H1 (cell line): ENCODE data around the gene TFCP2L1. TPM values are rescaled to one million over a fixed set of nuclear protein-coding genes. Genes with fewer than 3 reads are reported as not detected.

Source experiments
- CTCF ChIA-PET: fragments of 300-600 bp; sonication (Branson Sonifier 250); formaldehyde crosslinking; loops from one replicate; lab custom pipeline; 2021; ENCODE audit not compliant: partially characterized antibody; lab: Charles Lee
- POLR2A ChIA-PET: fragments of 300-600 bp; sonication (Branson Sonifier 250); formaldehyde crosslinking; loops from one replicate; lab custom pipeline; 2021; ENCODE audit warnings: inconsistent platforms; ENCODE audit not compliant: partially characterized antibody; lab: Charles Lee
- DNase-seq, 2 experiments: peaks; one replicate each; pipeline versions ENCODE4 v3.0.0 to v3.0.0-alpha.2; 2010 to 2022; ENCODE audit warnings: low spot score in 2 of 2, low read depth in 1 of 2, mixed read lengths in 1 of 2
- FAIRE-seq: peaks from 2 replicates; lab custom pipeline; 2011; peaks lifted over from hg19 to GRCh38; lab: Jason Lieb, UNC
- H2AFZ ChIP-seq: 2 replicates; pipeline ENCODE4 v1.8.1; 2012; ENCODE audit warnings: low read length, inconsistent platforms
- H2AK5ac ChIP-seq: 2 replicates; pipeline ENCODE4 v1.6.1; 2013; ENCODE audit warnings: low read depth, low read length
- H2BK120ac ChIP-seq: replicated peaks from 2 replicates; pipeline ENCODE3; 2013; ENCODE audit warnings: low read depth, low read length, inconsistent platforms
- H2BK12ac ChIP-seq: 2 replicates; pipeline ENCODE4 v1.6.1; 2013; ENCODE audit warnings: low read depth, low read length
- H2BK15ac ChIP-seq: 2 replicates; pipeline ENCODE4 v1.6.1; 2013; ENCODE audit warnings: low read length
- H2BK20ac ChIP-seq: 2 replicates; pipeline ENCODE4 v1.6.1; 2013; ENCODE audit warnings: low read length
- H2BK5ac ChIP-seq: 2 replicates; pipeline ENCODE4 v1.6.1; 2013; ENCODE audit warnings: low read depth, low read length
- H3K14ac ChIP-seq: 2 replicates; pipeline ENCODE4 v1.6.1; 2013; ENCODE audit warnings: inconsistent platforms; ENCODE audit not compliant: insufficient read length
- H3K18ac ChIP-seq: 2 replicates; pipeline ENCODE4 v1.6.1; 2013; ENCODE audit warnings: low read length; ENCODE audit errors: extremely low read depth
- H3K23ac ChIP-seq: 2 replicates; pipeline ENCODE4 v1.6.1; 2013; ENCODE audit warnings: inconsistent platforms; ENCODE audit not compliant: insufficient read length
- H3K23me2 ChIP-seq: 2 replicates; pipeline ENCODE4 v1.6.1; 2013; ENCODE audit warnings: low read depth, low read length
- H3K27ac ChIP-seq: 2 replicates; pipeline ENCODE4 v1.6.1; 2011; ENCODE audit warnings: low read depth, low read length, inconsistent platforms
- H3K27me3 ChIP-seq, 4 experiments: replicated peaks in 1 of 4; 1 replicate in 1 of 4; 2 replicates in 3 of 4; pipeline versions ENCODE4 v1.6.1 to v1.8.1; 2011 to 2013; ENCODE audit warnings: low read length in 3 of 4, mild to moderate bottlenecking in 3 of 4, inconsistent platforms in 2 of 4, mixed read lengths in 2 of 4, moderate library complexity in 1 of 4; ENCODE audit not compliant: control insufficient read depth in 3 of 4, insufficient read depth in 3 of 4; ENCODE audit errors: extremely low read depth in 1 of 4
- H3K36me3 ChIP-seq, 4 experiments: 2 replicates each; pipeline versions ENCODE4 v1.6.1 to v1.8.1; 2011 to 2013; ENCODE audit warnings: mild to moderate bottlenecking in 4 of 4, low read length in 3 of 4, moderate library complexity in 2 of 4, control low read depth in 1 of 4, inconsistent platforms in 1 of 4; ENCODE audit not compliant: insufficient read depth in 4 of 4, control insufficient read depth in 2 of 4
- H3K4ac ChIP-seq: replicated peaks from 2 replicates; pipeline ENCODE3; 2013; ENCODE audit warnings: low read length, low read depth, mixed read lengths, inconsistent platforms; ENCODE audit not compliant: insufficient read length
- H3K4me1 ChIP-seq, 4 experiments: replicated peaks in 1 of 4; 1 replicate in 1 of 4; 2 replicates in 3 of 4; pipeline versions ENCODE4 v1.6.1 to v1.8.1; 2011 to 2013; ENCODE audit warnings: low read length in 3 of 4, inconsistent platforms in 2 of 4, mixed read lengths in 1 of 4; ENCODE audit not compliant: insufficient read depth in 4 of 4, control insufficient read depth in 3 of 4
- H3K4me2 ChIP-seq, 2 experiments: 2 replicates each; pipeline versions ENCODE4 v1.6.1 to v1.8.1; 2011 to 2013; ENCODE audit warnings: low read depth in 2 of 2, low read length in 2 of 2, control low read depth in 1 of 2, inconsistent platforms in 1 of 2, mild to moderate bottlenecking in 1 of 2; ENCODE audit not compliant: insufficient read depth in 1 of 2
- H3K4me3 ChIP-seq, 4 experiments: fragments of 200-600, 300-600 bp in 1 of 4; sonication (generic), shearing (Covaris generic), sonication (Bioruptor Twin) in 1 of 4; 2 replicates each; pipeline versions ENCODE4 v1.5.1 to v1.8.1; 2011 to 2016; ENCODE audit warnings: low read length in 4 of 4, low read depth in 3 of 4, control low read depth in 2 of 4, inconsistent platforms in 2 of 4, mild to moderate bottlenecking in 2 of 4, mixed read lengths in 1 of 4, moderate library complexity in 1 of 4; ENCODE audit not compliant: insufficient read depth in 2 of 4; ENCODE audit errors: extremely low read depth in 1 of 4
- H3K56ac ChIP-seq: replicated peaks from 2 replicates; pipeline ENCODE3; 2013; ENCODE audit warnings: low read depth, mild to moderate bottlenecking, mixed read lengths, low read length, inconsistent platforms; ENCODE audit not compliant: insufficient read length
- H3K79me1 ChIP-seq: 2 replicates; pipeline ENCODE4 v1.6.1; 2013; ENCODE audit warnings: low read depth, low read length, control low read depth
- H3K79me2 ChIP-seq, 2 experiments: 2 replicates each; pipeline versions ENCODE4 v1.6.1 to v1.8.1; 2012 to 2013; ENCODE audit warnings: low read length in 2 of 2, mild to moderate bottlenecking in 2 of 2, inconsistent platforms in 1 of 2; ENCODE audit not compliant: insufficient read depth in 2 of 2, control insufficient read depth in 1 of 2
- H3K9ac ChIP-seq, 4 experiments: replicated peaks in 1 of 4; 1 replicate in 1 of 4; 2 replicates in 3 of 4; pipeline versions ENCODE4 v1.6.1 to v1.8.1; 2011 to 2013; ENCODE audit warnings: low read depth in 3 of 4, low read length in 3 of 4, control low read depth in 2 of 4, mild to moderate bottlenecking in 2 of 4, moderate library complexity in 2 of 4, inconsistent platforms in 1 of 4; ENCODE audit errors: extremely low read depth in 1 of 4
- H3K9me3 ChIP-seq, 2 experiments: 2 replicates each; pipeline versions ENCODE4 v1.6.1 to v1.8.1; 2012 to 2013; ENCODE audit warnings: mild to moderate bottlenecking in 2 of 2, moderate library complexity in 2 of 2, control low read depth in 1 of 2, inconsistent platforms in 1 of 2, low read depth in 1 of 2, low read length in 1 of 2, mixed read lengths in 1 of 2; ENCODE audit not compliant: insufficient read depth in 2 of 2
- H4K20me1 ChIP-seq, 2 experiments: replicated peaks in 1 of 2; 2 replicates each; pipeline versions ENCODE3 to v1.8.1; 2011 to 2013; ENCODE audit warnings: inconsistent platforms in 2 of 2, low read length in 2 of 2, mild to moderate bottlenecking in 1 of 2; ENCODE audit not compliant: insufficient read depth in 2 of 2, control insufficient read depth in 1 of 2
- H4K5ac ChIP-seq: 2 replicates; pipeline ENCODE4 v1.6.1; 2013; ENCODE audit warnings: low read length, low read depth, mixed read lengths, inconsistent platforms; ENCODE audit not compliant: insufficient read length
- H4K8ac ChIP-seq: 2 replicates; pipeline ENCODE4 v1.8.0; 2013; ENCODE audit warnings: mild to moderate bottlenecking, moderate library complexity, low read length, inconsistent platforms; ENCODE audit not compliant: insufficient read depth; ENCODE audit errors: extremely low read depth
- H4K91ac ChIP-seq: replicated peaks from 2 replicates; pipeline ENCODE3; 2013; ENCODE audit warnings: low read length, mixed read lengths, inconsistent platforms; ENCODE audit not compliant: insufficient read length
- BACH1 ChIP-seq: IDR thresholded peaks from 2 replicates; pipeline ENCODE4 v1.6.1; 2012; ENCODE audit warnings: low read length, improper control_type of control experiment
- CEBPB ChIP-seq: IDR thresholded peaks from 2 replicates; pipeline ENCODE4 v1.6.1; 2012; ENCODE audit warnings: low read depth, low read length
- CHD1 ChIP-seq: IDR thresholded peaks from 2 replicates; pipeline ENCODE4 v1.6.1; 2012; ENCODE audit warnings: low read depth, low read length, improper control_type of control experiment
- CTBP2 ChIP-seq: IDR thresholded peaks from 2 replicates; pipeline ENCODE4 v1.7.0; 2011; ENCODE audit warnings: borderline replicate concordance, mild to moderate bottlenecking, moderate library complexity, mixed read lengths, low read length; ENCODE audit not compliant: insufficient read depth, insufficient read length
- GABPA ChIP-seq: IDR thresholded peaks from 2 replicates; pipeline ENCODE4 v1.6.1; 2011; ENCODE audit warnings: mild to moderate bottlenecking, low read length, moderate library complexity, borderline replicate concordance; ENCODE audit not compliant: insufficient read depth
- HDAC2 ChIP-seq, 2 experiments: fragments of 300-600 bp in 1 of 2; sonication (generic) in 1 of 2; IDR thresholded peaks; 2 replicates each; pipeline ENCODE4 v1.6.1; 2011 to 2012; ENCODE audit warnings: low read depth in 2 of 2, low read length in 2 of 2, mild to moderate bottlenecking in 2 of 2, moderate library complexity in 2 of 2, borderline replicate concordance in 1 of 2, inconsistent platforms in 1 of 2
- KDM4A ChIP-seq: IDR thresholded peaks from one replicate; pipeline ENCODE4 v1.7.1; 2012; ENCODE audit warnings: low read depth, mild to moderate bottlenecking, moderate library complexity, low read length, inconsistent platforms; ENCODE audit not compliant: severe bottlenecking
- KDM5A ChIP-seq: fragments of 200-600 bp; IDR thresholded peaks from 2 replicates; pipeline ENCODE4 v1.7.1; 2012; ENCODE audit warnings: mild to moderate bottlenecking, low read length, inconsistent platforms, mixed read lengths
- POLR2AphosphoS5 ChIP-seq: IDR thresholded peaks from 2 replicates; pipeline ENCODE4 v1.6.1; 2011; ENCODE audit warnings: low read depth, low read length
- RXRA ChIP-seq: IDR thresholded peaks from 2 replicates; pipeline ENCODE4 v1.6.1; 2011; ENCODE audit warnings: low read depth, mild to moderate bottlenecking, low read length, moderate library complexity; ENCODE audit not compliant: insufficient read depth
- SIX5 ChIP-seq: IDR thresholded peaks from 2 replicates; pipeline ENCODE4 v1.6.1; 2011; ENCODE audit warnings: mild to moderate bottlenecking, low read depth, low read length
- SP4 ChIP-seq: IDR thresholded peaks from 2 replicates; pipeline ENCODE4 v1.6.1; 2012; ENCODE audit warnings: low read length, inconsistent platforms
- WGBS, 2 experiments: shearing (Covaris generic) in 1 of 2; methylation state at CpG; one replicate each; pipeline versions ENCODE4 v1.1.6 to v1.1.7; 2013 to 2015; ENCODE audit warnings: low lambda C conversion rate in 2 of 2, mixed read lengths in 2 of 2, inconsistent platforms in 1 of 2, low coverage in 1 of 2, missing lambda C conversion rate in 1 of 2; ENCODE audit not compliant: insufficient replicate concordance in 2 of 2, insufficient coverage in 1 of 2, insufficient read length in 1 of 2; ENCODE audit errors: extremely low coverage in 1 of 2, missing lambda C conversion rate in 1 of 2; 5-methylcytosine and 5-hydroxymethylcytosine counted together
- polyA plus RNA-seq, 7 experiments: library from polyadenylated mRNA; depleted of rRNA in 3 of 7; stranded (reverse) in 5 of 7; unstranded in 2 of 7; fragments of >200 nt in 5 of 7; fragments of 200-250 nt in 2 of 7; gene quantifications; 1 replicate in 5 of 7; 2 replicates in 1 of 7; 4 replicates in 1 of 7; pipeline versions ENCODE4 v1.2.1 to v1.2.3, GENCODE V29; 2011 to 2013; ENCODE audit warnings: missing spikeins in 2 of 7, mixed read lengths in 2 of 7
- total RNA-seq: library from RNA; stranded (reverse); fragmentation: NEBNext Ultra II Directional; extraction: Animal tissue kit (Norgen Biotek cat#: 25700); gene quantifications from 2 replicates; pipeline ENCODE4 v1.2.1, GENCODE V29; 2021
- TF ChIP-seq, protein P1 (sequence below): IDR thresholded peaks from 2 replicates; pipeline ENCODE4 v1.6.1; 2012; ENCODE audit warnings: low read length, inconsistent platforms

The TFCP2L1 gene
- total and polyA plus RNA-seq, 2 of the 8 experiments (the other 6 are each of a cell fraction or from before 2014, with no cell fraction given): 1.5 to 3.8 TPM

DNA sequence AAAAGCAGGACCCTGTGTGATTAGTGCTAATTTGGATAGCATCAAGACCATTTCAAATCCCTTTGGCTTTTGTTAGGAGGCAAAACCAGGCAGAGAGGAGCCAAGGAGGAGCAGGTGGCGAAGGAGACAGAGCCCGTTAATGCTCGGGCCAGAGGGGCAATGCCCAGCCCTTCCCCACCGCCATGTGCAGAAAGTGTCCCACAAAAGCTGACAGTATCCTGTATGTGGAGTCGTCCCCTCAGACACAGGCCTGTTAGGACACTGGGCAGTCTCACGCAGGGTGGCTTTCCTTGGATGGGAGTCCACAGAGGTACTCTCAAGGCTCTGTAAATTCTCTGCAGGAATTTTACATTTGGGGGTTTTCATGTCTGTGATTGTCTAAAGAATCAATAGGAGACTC is 44.8 kb upstream of the TFCP2L1 start:
- H3K4me1 ChIP-seq: peaks cover 0 to 3% (median 1%) of the 10 kb centered on the region in 4 experiments; a peak in 2 of 7 replicates
- ChIA-PET CTCF (interaction anchor here (0.7 to 3.4 kb wide), 4 partner anchors 12 to 235 kb away, joined by 3 to 17 read pairs (median 4); no protein-coding TSS in a partner anchor), POLR2A (no interaction called here)
- H2AK5ac ChIP-seq: no peak overlapping the region
- no peaks in the 10 kb centered on the region for H3K79me1 ChIP-seq
- no peak overlapping the region for H2BK20ac ChIP-seq
- H4K8ac ChIP-seq: no peak overlapping the region
- no peaks in the 10 kb centered on the region for H3K27me3 ChIP-seq
- no peak overlapping the region for H4K91ac ChIP-seq
- H2AFZ ChIP-seq: no peak overlapping the region
- no peak overlapping the region for H3K56ac ChIP-seq
- H2BK12ac ChIP-seq: no peak overlapping the region
- H2BK5ac ChIP-seq: no peak overlapping the region
- no peaks in the 10 kb centered on the region for H3K23me2 ChIP-seq
- H3K23ac ChIP-seq: no peak overlapping the region
- no peak overlapping the region for H3K4me2 ChIP-seq
- 93% methylated on average over 6 of the region's 6 CpGs; no CpG with 5 or more reads in 1 of the 2 experiments for WGBS, 2 experiments
- no peak overlapping the region for H2BK15ac ChIP-seq
- no peak overlapping the region for H3K4me3 ChIP-seq
- no peak overlapping the region for H3K18ac ChIP-seq
- H3K9me3 ChIP-seq: no peaks in the 10 kb centered on the region
- no peaks in the 10 kb centered on the region for H3K36me3 ChIP-seq
- H2BK120ac ChIP-seq: no peak overlapping the region
- no peak overlapping the region for H4K5ac ChIP-seq
- no peak for FAIRE-seq
- no peak overlapping the region for H3K27ac ChIP-seq
- H3K4ac ChIP-seq: no peak overlapping the region
- no peaks in the 10 kb centered on the region for H3K79me2 ChIP-seq
- no peak overlapping the region for H3K14ac ChIP-seq
- no peaks in the 10 kb centered on the region for H4K20me1 ChIP-seq
- H3K9ac ChIP-seq: no peak overlapping the region
- DNase-seq: no peak
- TF ChIP-seq BACH1: no peak
- TF ChIP-seq KDM5A: no peak
- TF ChIP-seq CTBP2: no peak
- no peak for TF ChIP-seq GABPA
- no peak for TF ChIP-seq RXRA
- TF ChIP-seq KDM4A: no peak
- TF ChIP-seq, protein P1, sequence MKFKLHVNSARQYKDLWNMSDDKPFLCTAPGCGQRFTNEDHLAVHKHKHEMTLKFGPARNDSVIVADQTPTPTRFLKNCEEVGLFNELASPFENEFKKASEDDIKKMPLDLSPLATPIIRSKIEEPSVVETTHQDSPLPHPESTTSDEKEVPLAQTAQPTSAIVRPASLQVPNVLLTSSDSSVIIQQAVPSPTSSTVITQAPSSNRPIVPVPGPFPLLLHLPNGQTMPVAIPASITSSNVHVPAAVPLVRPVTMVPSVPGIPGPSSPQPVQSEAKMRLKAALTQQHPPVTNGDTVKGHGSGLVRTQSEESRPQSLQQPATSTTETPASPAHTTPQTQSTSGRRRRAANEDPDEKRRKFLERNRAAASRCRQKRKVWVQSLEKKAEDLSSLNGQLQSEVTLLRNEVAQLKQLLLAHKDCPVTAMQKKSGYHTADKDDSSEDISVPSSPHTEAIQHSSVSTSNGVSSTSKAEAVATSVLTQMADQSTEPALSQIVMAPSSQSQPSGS: no peak
- no peak for TF ChIP-seq SP4
- TF ChIP-seq POLR2AphosphoS5: no peak
- TF ChIP-seq CEBPB: no peak
- TF ChIP-seq CHD1: no peak
- no peak for TF ChIP-seq HDAC2 (IDR thresholded peaks at IDR 0.05; ENCODE audit: borderline replicate concordance in 1 of 2, low read depth in 2 of 2, low read length in 2 of 2)
- TF ChIP-seq SIX5: no peak
